GM21423 (cell line): ENCODE data around the gene ZFAND2B.
"Not testable (repeated sequence)": the region's sequence is repeated elsewhere in the genome, so short reads cannot be mapped to it uniquely, and the experiment has no call there.

Experiments used
- ATAC-seq: cut with Tn5 transposase; IDR thresholded peaks from one replicate; pipeline ENCODE4 v1.9.1; 2021; ENCODE audit warnings: mild to moderate bottlenecking, moderate library complexity; ENCODE audit not compliant: unreplicated experiment

ZFAND2B gene

GRCh38 chr2:219250049-219250781 is 43.6 kb downstream of the ZFAND2B start:
- no peak for ATAC-seq

- ATAC-seq: no peak
These were observed 45.1 kb downstream of the ZFAND2B start for GRCh38 chr2:219251656-219252055.

- no peak for ATAC-seq
These were observed 45.5 kb downstream of the ZFAND2B start for GRCh38 chr2:219252084-219252483.

- ATAC-seq: no peak
These were observed 46.0 kb downstream of the ZFAND2B start for GRCh38 chr2:219252570-219252899.

GRCh38 chr2:219252900-219253752 is 46.5 kb downstream of the ZFAND2B start, which contains the start of gene TUBA4B:
TSS of gene TUBA4B (plus strand) at chr2:219253243. CDS start at chr2:219253408, 165 bp downstream.
- no peak for ATAC-seq

- peak; percentile 47 for ATAC-seq
These were observed 47.4 kb downstream of the ZFAND2B start, which contains the start of gene TUBA4A for GRCh38 chr2:219253753-219254589. TSS of gene TUBA4A (minus strand) at chr2:219253918. CDS start at chr2:219253858, 60 bp downstream.

GRCh38 chr2:219254590-219255201 is 48.1 kb downstream of the ZFAND2B start:
- peak; percentile 28 for ATAC-seq

GRCh38 chr2:219258942-219259341 is 52.4 kb downstream of the ZFAND2B start:
- not testable (repeated sequence) for ATAC-seq
